Measurements from ENCODE around the gene PHLDA2. TPM values are rescaled to one million over a fixed set of nuclear protein-coding genes. Genes with fewer than 3 reads are reported as not detected.

The PHLDA2 gene
- total RNA-seq, 1 donor from 2014 or later = 0.42 TPM

- TF ChIP-seq CTCF (IDR thresholded peaks at IDR 0.05) = no peak
- no peak for DNase-seq
- Mint-ChIP-seq H3K9me3 (no peaks in the 10 kb centered on the region), H3K27ac (no peak overlapping the region), H3K36me3 (ENCODE audit: low read depth) (no peaks in the 10 kb centered on the region), H3K4me3 (no peak overlapping the region), H3K27me3 (peaks cover 19% of the 10 kb centered on the region), H3K4me1 (peaks cover 10% of the 10 kb centered on the region)
- ATAC-seq (ENCODE audit: low read depth) = no peak
- intact Hi-C loops (cut with micrococcal nuclease) = no loop called here
- POLR2A ChIA-PET = interaction anchor here (0.9 kb wide), 1 partner anchor 37 kb away, joined by 3 read pairs; no protein-coding TSS in a partner anchor
- CTCF ChIA-PET = no interaction called here
Observed at GRCh38 chr11:2924821-2925675, 4.2 kb downstream of the PHLDA2 start.

GRCh38 chr11:2924381-2924780 lies 4.8 kb downstream of the PHLDA2 start:
- no peak for TF ChIP-seq CTCF (IDR thresholded peaks at IDR 0.05)
- Mint-ChIP-seq H3K9me3 (no peaks in the 10 kb centered on the region), H3K27me3 (peaks cover 17% of the 10 kb centered on the region), H3K36me3 (ENCODE audit: low read depth) (no peaks in the 10 kb centered on the region), H3K4me1 (peaks cover 7% of the 10 kb centered on the region), H3K4me3 (no peak overlapping the region), H3K27ac (no peak overlapping the region)
- DNase-seq = no peak
- POLR2A ChIA-PET = interaction anchor here (0.9 kb wide), 1 partner anchor 36 kb away, joined by 3 read pairs; no protein-coding TSS in a partner anchor
- no peak for ATAC-seq (ENCODE audit: low read depth)
- intact Hi-C loops (cut with micrococcal nuclease) = no loop called here
- CTCF ChIA-PET = no interaction called here

- DNase-seq (no peak), ATAC-seq (ENCODE audit: low read depth) (no peak)
- no peaks in the 10 kb centered on the region for H3K9me3 Mint-ChIP-seq
- no peak overlapping the region for H3K27ac Mint-ChIP-seq
- peaks cover 13% of the 10 kb centered on the region for H3K27me3 Mint-ChIP-seq
- no peak for TF ChIP-seq CTCF (IDR thresholded peaks at IDR 0.05)
- H3K4me1 Mint-ChIP-seq = peaks cover 5% of the 10 kb centered on the region
- CTCF ChIA-PET = no interaction called here
- H3K4me3 Mint-ChIP-seq = no peak overlapping the region
- H3K36me3 Mint-ChIP-seq (ENCODE audit: low read depth) = no peaks in the 10 kb centered on the region
- intact Hi-C loops (cut with micrococcal nuclease) = no loop called here
- POLR2A ChIA-PET = no interaction called here
Observed at GRCh38 chr11:2923446-2924375, 5.5 kb downstream of the PHLDA2 start.

- intact Hi-C loops (cut with micrococcal nuclease) = no loop called here
- POLR2A ChIA-PET = no interaction called here
- H3K27ac Mint-ChIP-seq = no peak overlapping the region
- DNase-seq = no peak
- H3K4me1 Mint-ChIP-seq = no peaks in the 10 kb centered on the region
- ATAC-seq (ENCODE audit: low read depth) = no peak
- CTCF ChIA-PET = interaction anchor here (0.6 kb wide), 1 partner anchor 149 kb away, joined by 3 read pairs; no protein-coding TSS in a partner anchor
- H3K4me3 Mint-ChIP-seq = no peak overlapping the region
- no peaks in the 10 kb centered on the region for H3K9me3 Mint-ChIP-seq
- TF ChIP-seq CTCF (IDR thresholded peaks at IDR 0.05) = no peak
- no peaks in the 10 kb centered on the region for H3K36me3 Mint-ChIP-seq (ENCODE audit: low read depth)
- peaks cover 10% of the 10 kb centered on the region for H3K27me3 Mint-ChIP-seq
Observed at GRCh38 chr11:2922655-2923054, 6.6 kb downstream of the PHLDA2 start.

All from activated B cell treated with CpG ODN at 0.5 μM for 24 hours (primary cell).